Effector CD8-positive, alpha-beta T cell (primary cell): ENCODE data around the gene GUCA2B.

Source experiments
- DNase-seq: peaks from one replicate; lab custom pipeline; 2025; lab: John Stamatoyannopoulos, UW
- total RNA-seq, 4 experiments: gene quantifications; one replicate each; lab custom pipeline; 2026; lab: John Stamatoyannopoulos, UW

The GUCA2B gene
- total RNA-seq = 0 reads per million in 4 experiments

- DNase-seq = no peak
These were observed at the start of gene GUCA2B for GRCh38 chr1:42152907-42153600. TSS of gene GUCA2B (plus strand) at chr1:42153410. CDS start at chr1:42153451, 41 bp downstream.

- no peak for DNase-seq
These were observed 48.2 kb upstream of the GUCA2B start for GRCh38 chr1:42105025-42105424.

DNA sequence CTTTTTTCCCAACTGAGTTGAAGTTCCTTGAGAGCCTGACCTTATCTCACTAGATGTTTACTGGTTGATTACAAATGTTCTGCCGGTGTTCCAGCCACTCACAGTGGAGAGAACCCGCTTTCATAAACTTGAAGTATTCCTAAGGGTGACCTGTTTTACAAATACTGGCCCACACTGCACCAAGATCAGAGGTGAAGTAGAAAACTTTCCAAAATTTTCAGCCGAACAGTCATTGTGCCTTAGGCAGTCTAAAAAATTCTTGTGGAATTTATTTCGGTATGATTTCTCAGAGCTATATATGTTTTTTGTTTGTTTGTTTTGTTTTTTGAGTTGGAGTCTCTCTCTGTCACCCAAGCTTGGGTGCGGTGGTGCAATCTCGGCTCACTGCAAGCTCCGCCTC lies 44.9 kb upstream of the GUCA2B start:
- DNase-seq = no peak

- no peak for DNase-seq
These were observed 43.6 kb upstream of the GUCA2B start for GRCh38 chr1:42109600-42109999.

GRCh38 chr1:42114229-42114628 lies 39.0 kb upstream of the GUCA2B start:
- no peak for DNase-seq

GRCh38 chr1:42117214-42117613 lies 36.0 kb upstream of the GUCA2B start:
- DNase-seq = no peak

GRCh38 chr1:42118125-42118524 lies 35.1 kb upstream of the GUCA2B start:
- no peak for DNase-seq

DNA sequence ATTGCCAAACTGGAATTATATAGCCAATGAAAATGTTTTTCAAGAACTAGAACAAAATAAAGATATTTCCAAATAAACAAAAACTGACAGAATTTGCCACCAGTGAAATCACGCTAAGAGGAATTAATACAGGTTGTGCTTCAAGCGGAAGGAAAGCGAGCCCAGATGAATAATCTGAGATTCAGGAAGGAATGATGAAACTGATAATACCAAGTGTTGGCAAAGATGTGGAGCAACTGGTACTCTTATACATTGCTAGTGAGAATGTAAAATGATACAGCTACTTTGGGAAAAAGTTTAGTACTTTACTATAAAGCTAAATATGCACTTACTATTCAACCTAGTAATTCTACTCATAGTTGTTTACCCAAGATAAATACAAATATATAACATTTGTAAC lies 30.8 kb upstream of the GUCA2B start:
- no peak for DNase-seq

- no peak for DNase-seq
These were observed 27.7 kb upstream of the GUCA2B start for GRCh38 chr1:42125552-42125951.

DNA sequence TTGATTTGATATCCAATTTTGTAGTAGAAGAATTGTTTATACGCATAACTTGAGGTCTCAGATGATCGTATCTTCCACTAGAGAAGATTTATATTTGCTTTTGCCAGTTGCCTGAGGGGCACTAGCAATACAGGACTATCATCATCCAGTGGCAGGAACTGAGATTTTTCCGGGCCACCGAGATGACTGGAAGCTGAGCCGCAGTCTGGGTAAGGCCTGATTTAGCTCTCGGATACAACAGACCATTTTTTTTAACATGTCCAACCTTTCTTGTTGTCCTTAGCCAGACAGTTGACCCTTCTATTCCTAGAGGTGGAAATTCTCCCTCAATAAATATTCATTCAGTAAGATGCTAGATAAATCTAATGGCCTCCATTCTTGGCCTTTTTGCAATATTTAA lies 25.4 kb upstream of the GUCA2B start:
- DNase-seq = no peak

GRCh38 chr1:42128499-42128898 lies 24.7 kb upstream of the GUCA2B start:
- DNase-seq = no peak

DNA sequence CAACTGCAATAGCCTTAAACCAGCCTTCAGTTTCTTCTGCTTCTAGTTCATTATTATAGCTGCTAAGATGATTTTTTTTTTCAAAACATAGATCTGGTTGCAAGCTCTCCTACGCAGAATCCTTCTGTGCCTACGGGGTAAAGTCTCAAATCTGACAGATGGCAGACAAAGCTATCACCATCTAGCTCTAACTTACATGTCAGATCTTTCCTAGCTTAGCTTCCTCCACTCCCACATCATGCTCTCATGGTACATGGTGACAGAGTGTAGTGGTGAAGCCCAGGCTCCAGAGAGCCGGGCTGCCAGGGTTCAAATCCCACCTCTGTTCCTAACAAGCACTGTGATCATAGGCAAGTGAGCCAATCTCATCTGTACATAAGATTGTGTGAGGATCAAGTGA lies 24.2 kb upstream of the GUCA2B start:
- no peak for DNase-seq

GRCh38 chr1:42130061-42130660 lies 23.0 kb upstream of the GUCA2B start:
- DNase-seq = no peak

GRCh38 chr1:42133390-42133789 lies 19.8 kb upstream of the GUCA2B start:
- DNase-seq = no peak

- no peak for DNase-seq
These were observed 19.2 kb upstream of the GUCA2B start for GRCh38 chr1:42133809-42134526.

- no peak for DNase-seq
These were observed 17.8 kb upstream of the GUCA2B start for GRCh38 chr1:42135426-42135825.

GRCh38 chr1:42136466-42136865 lies 16.7 kb upstream of the GUCA2B start:
- DNase-seq = no peak

DNA sequence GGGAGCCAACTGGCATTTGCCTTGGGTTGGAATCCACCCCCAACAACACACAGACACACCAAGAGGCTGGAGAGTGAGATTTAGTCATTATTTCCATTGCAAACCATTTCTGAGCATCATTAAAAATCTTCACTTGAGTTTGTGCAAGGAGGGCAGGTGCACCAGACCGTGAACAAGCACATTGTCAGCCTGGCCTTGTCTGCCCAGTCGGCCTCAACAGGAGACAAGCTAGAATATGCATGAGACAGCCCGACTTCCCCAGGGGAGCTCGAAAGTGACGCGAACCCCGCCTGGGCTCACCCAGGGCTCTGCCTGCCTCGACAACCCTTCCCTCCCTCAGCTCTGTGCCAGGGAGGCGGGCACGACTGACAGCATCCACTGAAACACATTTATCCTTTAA lies 15.4 kb upstream of the GUCA2B start:
- no peak for DNase-seq

GRCh38 chr1:42138586-42138985 lies 14.6 kb upstream of the GUCA2B start:
- DNase-seq = no peak

DNA sequence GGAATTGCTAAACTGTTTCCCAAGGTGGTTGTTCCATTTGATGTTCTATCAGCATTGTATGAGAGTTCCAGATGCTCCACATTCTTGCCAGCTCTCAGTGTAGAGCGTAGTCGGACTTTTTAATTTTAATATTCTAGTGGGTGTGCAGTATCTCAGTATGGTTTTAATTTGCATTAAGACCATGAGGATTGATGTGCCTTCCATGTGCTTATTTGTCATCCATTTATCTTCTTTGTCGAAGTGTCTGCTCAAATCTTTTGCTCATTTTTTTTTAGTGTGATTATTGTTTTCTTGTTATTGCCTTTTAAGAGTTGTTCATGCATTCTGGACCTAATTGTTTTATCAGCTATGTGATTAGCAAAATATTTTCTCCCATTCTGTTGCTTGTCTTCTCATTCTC lies 13.8 kb upstream of the GUCA2B start:
- DNase-seq = no peak

- no peak for DNase-seq
These were observed 13.0 kb upstream of the GUCA2B start for GRCh38 chr1:42140191-42140590.

DNA sequence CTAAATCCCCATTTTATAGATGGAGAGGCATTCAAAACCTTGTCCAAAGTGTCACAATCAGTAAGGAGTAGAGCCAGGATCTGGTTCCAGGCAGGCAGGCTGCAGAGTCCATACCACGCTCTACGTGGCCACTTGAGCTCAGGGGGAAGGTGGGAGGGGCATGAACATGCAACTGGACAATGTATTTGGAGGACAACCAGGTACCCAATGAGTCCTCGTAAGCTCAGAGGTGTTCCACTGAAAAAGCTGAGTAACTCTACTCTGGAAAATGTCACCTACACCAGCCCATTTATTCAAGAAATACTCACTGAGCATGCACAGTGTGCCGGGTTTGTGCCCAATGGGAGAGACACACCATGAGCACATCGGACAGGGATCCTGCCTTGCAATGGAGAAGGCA lies 11.2 kb upstream of the GUCA2B start:
- no peak for DNase-seq
